HG02798 (cell line): Measurements from ENCODE around the gene PAF1.
"Not testable (repeated sequence)": the region's sequence is repeated elsewhere in the genome, so short reads cannot be mapped to it uniquely, and the experiment has no call there.

Source experiments
- ATAC-seq: cut with Tn5 transposase; IDR thresholded peaks from one replicate; pipeline ENCODE4 v1.9.1; 2021; ENCODE audit warnings: mild to moderate bottlenecking; ENCODE audit not compliant: unreplicated experiment, poor library complexity

Gene PAF1

DNA sequence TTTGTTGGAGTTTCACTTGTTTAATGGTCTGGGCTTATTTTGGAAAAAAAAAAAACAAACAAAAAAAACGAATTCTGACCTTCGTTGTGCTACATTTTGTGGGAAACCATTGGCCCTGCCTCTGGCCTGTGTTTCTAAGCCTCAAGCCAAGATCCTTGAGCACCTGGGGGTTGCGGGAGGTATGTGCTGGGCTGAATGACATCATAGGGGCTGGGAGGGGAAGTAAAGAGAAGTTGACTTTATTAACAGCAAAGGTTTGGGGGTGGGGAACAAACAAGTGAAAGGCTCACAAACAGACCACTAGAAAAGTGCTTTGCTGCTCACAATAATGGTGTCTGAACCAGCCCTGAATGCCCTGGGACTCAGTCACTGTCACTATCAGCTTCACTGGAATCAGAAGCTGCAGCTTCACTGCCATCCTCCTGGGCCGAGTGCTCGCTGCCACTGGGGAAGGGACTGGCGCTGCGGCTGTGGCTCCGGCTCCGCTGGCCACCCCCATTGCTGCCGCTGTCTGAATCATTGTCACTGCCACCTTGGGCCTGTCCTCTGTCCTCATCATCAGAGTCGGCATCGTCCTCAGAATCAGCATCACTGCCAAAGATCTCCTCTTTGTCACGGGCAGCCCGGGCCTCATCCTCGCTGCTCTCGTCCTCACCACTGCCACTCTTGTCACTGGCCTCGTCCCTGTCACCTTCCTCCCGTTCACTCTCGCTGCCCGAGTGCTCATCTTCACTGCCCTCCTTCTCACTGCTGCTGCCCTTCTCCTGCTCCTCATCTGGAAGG lies 5.1 kb downstream of the PAF1 start:
- no peak for ATAC-seq

DNA sequence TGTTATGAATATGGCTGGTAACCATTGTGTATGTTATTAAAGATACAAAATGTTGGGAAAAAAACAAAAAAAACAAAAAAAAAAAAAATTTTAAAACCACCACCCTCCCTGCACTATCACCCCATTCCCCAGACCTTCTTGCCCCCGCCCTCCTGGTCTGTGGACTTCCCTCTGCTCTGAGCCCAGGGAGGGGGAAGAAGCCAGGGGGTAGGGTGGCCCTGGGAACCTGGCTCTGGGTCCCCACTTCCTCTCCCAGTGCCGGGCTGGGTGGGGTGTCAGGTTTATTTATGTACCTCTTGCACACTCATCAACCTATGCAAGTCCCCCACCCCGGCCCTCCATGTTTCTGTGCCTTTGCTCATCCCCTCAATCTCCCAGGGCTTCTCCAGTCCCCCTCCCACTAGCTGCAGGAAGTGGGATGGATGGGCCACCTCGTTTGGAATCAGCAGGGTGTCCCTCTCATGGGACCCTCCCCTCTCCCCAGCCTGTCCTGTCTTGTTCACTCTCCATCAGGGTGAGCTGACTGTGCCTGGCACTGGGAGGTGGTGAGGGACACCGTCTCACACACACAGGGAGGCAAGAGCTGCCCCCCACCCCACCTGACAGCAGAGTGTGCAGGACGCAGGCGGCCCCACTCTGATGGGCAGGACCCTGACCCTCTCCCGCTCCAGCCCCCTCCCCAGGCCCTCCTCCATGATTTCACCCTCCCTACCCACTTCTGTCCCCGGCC lies 5.9 kb downstream of the PAF1 start:
- ATAC-seq = no peak

DNA sequence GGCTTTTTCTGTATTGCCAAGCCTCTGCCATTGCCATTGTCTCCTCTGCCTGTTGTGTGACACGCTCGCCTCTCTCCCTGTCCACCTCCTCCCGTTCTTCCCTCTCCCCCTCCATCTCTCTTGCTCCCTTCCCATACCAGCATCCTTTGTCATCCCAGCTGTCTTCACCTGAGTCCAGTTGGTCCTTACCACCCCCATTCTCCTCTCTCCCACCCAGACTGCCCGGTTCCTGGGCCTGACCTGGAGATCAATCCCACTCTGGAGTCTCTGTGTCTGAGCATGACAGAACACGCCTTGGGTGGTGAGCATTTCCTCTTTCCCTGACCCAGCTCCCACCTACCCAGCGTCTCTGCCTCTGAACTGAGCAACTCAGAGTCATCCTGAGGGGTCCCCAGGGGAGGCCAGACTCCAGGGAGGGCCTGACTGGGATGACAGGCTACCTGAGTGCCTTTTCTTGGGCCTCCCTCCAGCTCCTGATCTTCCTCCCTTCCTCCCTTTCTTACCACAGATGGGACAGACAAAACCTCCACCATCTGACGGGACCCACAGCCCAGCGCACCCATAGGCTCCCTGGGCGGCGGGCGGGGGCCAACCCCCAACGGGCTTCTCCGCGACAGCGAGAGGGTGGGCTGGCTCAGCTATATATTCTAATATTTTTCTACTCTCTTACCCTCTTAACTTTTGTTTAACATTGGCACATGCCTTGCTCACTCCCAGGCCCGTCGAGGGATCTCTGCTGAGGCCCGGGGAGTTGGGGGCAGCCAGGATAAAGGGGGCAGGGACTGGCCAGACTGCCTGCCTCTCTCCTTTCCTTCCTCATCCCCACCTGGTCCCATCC lies 7.7 kb downstream of the PAF1 start:
- ATAC-seq = no peak

DNA sequence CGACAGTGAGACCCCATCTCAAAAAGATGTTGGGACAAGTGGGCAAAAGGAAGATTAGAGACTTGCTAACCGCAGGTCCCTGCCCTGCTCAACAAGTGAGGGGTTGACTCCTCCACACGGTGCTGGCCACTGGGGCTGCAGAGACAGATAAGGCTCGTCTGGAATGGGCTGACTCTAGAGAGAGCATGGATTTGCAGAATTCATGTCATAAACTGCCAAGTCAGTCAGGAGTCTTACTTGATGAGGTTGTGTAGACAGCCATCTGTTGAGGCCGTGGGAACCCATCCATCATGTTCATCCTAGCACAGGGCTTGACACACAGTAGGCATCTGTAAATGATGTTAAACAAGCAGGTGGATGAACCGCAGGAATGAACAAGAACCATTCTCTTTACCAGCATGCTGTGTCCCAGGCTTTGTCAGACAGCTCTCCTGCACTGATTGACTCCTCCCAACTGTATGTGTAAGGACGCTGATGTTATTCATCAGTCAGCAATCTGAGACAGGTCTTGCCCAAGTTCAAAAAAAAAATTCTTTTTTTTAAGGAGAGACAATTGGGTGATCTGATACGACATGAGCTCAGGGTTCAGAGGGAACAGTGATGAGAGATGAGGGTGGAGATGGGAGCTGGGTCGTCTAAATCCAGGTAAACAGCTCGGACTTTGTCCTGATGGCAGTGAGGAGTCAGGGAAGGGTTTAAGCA lies 8.8 kb downstream of the PAF1 start:
- ATAC-seq = no peak

DNA sequence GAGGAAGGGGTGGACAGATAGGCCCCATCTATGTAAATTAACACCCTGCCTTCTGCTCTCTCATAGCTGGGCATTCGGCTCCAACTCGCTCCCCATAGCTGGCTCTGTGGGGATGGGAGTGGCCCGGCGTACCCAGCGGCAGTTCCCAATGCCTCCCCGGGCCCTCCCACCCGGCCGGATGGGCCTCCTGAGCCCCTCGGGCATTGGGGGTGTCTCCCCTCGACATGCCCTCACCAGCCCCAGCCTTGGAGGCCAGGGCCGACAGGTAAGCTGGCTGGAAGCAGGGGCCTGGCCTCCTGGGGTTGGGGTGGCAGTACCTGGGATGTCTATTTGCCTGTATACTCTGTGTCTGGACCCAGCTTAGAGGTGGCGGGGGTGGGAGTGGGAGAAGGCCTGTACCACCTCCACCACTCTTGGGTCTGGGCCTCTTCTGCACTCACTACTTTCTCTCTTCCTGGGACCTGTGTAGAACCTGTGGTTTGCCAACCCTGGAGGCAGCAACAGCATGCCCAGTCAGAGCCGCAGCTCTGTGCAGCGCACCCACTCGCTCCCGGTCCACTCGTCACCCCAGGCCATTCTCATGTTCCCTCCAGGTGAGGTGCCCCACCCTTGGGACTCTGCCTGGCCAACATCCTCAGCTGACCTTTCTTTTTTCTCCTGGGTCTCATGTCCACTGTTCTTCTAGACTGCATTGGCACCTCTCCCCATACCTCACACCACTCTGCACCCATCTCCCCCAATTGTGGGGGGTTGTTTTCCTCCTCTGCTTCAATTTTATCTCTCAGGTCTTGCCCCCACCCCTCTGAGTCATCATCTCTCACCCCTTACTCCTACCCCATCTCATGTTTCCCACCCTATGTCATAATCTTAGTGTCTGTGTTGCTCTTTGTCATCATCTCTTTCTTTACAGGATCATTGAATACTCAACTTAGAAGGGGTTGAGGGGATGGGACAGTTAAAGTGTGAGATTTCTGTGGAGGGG lies 10.1 kb downstream of the PAF1 start:
- ATAC-seq = no peak

DNA sequence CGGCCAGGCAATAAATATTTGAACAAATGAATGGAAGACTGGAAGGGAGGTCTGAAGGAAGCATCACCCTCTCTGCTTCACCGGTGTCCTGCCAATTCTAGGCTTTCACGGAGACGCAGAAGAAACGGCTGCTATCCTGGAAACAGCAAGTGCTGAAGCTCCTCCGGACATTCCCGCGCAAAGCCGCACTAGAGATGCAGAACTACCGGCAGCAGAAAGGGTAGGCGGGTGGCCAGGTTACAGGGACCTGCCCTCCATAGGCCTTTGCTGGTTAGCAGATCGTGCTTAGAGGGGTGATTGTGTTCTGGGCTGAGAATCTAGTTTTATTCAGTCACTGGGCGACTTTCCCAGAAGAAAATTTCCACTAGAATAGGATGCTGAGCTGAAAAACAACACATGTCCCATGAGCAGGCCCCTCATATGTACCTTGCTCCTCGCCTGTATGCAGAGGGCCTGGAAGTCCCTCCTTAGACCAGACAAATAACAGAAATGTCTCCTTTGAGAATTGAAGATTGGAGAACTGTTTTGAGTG lies 11.0 kb downstream of the PAF1 start:
- no peak for ATAC-seq

DNA sequence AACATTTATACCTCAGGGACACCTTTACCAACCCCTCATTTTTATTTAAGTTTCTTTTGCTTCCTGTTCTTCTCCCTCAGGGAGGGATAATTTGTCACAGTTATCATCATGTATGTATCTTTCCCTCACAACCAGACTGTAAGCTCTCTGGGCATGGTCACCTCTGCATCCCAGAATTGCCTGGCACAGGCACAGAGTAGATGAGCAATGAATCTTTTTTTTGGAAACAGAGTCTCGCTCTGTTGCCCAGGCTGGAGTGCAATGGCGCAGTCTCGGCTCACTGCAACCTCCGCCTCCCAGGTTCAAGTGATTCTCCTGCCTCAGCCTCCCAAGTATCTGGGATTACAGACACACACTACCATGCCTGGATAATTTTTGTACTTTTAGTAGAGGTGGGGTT lies 11.5 kb downstream of the PAF1 start:
- ATAC-seq = not testable (repeated sequence)

DNA sequence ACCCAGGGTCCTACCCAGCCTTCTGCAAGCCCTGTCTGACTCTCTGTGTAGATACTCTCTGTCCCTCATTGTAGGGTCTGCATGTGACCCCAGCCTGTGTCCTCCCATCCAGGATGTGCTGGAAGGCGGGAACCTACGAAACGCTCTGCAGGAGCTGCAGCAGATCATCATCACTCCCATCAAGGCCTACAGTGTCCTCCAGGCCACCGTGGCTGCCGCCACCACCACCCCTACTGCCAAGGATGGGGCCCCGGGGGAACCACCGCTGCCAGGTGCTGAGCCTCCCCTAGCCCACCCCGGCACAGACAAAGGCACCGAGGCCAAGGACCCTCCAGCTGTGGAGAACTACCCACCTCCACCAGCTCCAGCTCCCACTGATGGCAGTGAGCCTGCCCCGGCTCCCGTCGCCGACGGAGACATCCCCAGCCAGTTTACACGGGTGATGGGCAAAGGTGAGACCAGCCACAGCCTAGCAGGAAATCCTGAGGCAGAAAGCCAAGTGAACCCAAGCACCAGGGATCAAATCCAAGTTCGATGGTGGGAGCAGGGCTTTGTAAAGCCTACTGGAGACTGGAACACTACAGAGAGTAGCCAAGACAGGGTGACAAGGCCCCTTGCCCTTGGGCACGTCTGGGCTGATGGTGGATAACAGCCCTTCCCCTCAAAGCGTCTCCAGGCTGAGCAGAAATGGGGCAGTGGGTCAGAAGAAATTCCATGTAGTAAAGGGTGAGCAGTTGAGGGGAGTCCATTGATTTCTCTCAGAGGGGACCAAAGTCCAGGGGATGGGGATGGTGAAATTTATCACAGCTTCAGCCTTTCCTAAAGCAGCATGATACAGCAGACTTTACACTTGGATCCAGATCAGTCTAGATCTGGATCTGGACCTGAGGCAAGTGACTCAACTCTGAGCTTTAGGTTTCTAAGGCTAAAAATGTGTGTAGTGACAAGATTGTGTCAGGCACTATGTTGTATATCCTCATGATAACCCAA lies 13.2 kb downstream of the PAF1 start:
- ATAC-seq = no peak

DNA sequence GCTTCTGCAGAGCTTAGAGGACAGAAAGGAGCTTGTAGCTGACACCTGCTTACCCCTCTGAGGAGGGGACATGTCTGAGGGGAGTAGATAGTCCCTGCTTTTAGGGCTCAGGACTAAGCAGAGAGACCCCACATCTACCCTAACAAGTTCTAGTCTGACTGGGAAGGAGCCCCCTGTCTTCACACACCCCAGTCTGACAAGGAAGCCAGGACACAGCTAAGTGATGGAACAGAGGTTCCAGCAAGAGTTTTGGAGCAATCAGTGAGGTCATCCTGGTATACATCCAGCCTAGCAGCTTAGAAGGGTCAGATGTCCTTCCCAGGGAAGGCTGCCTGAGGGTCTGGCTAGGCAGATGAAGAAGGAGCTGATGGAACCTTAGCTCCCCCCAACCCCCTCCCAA lies 15.0 kb downstream of the PAF1 start:
- ATAC-seq = no peak

DNA sequence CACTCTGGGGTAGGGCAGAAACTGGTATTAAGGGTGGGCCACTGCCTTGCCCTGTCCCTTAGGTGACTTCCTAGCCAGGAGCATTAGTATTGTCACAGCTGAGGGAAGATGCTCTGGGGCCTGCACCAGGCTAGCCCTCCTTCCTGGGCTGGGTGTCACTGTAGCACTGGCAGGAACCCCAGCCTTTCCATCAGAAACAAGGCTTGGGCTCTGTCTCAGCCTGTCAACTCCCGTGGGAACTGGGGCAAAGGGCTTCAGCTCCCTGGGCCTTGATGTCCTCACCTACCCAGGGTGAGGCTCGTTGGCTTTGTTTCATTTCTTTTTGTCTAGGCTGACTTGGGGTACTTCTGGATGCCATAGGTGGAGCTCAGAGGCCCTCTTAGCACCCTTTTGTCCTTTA lies 18.0 kb downstream of the PAF1 start:
- ATAC-seq = no peak

DNA sequence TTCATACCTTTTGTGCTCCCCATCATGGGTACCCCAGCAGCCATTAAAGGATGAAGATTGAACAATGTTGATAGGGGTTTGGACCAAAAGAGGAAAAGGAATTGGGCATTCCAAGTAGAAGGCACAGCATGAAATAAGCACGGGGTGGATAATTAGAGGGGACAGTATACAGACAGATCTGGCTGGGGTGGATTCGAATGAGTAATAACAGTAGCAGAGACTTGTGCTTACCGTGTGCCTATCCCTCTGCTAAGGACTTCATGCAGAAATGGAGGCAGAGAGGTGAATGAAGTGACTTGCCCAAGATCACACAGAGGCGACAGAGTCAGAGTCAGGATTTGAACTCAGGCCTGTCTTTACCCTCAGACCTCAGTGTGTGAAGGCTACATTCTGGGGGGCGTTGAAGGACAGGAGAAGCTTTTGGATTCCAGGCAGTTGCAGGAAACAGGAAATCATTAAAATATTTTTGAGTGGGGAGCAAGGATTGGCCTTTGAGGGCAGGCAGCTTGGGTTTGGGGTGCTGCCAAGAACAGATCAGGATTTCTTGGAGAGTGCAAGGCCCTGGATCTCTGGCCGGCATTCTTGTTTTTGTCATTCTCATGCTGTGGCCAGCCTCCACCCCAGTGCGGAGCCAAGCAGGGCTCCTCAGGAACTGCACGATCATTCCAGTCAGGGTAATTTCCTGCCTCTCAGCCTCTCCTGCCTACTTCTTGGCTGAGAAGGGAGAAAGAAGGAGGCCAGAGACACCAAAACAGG lies 18.7 kb downstream of the PAF1 start:
- ATAC-seq = no peak

DNA sequence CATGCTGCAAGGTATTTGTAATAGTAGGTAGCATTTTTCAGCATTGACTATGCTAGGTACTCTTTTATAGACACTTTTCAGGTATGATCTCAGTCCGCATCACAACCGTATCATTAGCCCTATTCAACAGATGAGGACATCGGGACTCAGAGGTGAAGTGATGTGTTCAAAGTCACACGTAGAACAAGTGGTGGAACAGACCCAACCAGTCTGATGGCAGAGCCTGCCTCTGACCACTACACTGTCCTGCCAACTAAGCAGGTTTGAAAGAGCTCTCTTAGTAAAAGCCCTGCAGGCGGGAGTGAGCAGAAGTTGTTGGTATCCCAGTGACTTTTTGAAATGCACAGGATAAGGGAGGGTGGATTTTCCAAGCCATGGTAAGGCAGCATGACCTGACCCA lies 20.2 kb downstream of the PAF1 start:
- no peak for ATAC-seq

DNA sequence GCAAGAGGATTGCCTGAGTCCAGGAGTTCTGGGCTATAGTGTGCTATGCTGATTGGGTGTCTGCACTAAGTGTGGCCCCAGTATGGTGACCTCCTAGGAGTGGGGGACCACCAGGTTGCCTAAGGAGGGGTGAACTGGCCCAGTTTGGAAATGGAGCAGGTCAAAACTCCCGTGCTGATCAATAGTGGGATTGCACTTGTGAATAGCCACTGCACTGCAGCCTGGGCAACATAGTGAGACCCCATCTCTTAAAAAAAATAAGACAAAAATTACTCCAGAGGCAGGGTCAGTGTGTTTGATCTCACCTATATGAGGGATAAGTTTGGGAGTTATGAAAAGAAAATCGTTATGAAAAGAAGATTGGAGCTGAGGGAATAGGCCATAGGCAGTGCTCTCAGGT lies 21.7 kb downstream of the PAF1 start:
- ATAC-seq = no peak

DNA sequence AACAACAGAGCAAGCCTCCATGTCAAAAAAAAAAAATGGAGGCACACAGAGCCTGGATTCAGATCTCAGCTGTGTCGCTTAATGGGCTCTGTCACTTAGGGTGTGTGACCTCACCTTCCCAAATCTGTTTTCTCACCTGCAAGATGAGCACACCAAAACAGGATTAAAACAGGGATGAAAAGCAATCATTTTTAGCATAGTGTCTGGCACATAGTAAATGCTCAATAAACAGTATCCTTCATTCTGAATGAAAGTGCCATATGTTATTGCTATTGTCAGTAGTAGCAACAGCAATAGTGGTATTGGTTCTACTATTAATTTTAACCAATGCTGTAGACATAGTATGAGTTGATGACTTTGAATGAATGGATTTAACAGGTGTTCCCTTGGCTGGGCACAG lies 25.4 kb downstream of the PAF1 start:
- no peak for ATAC-seq

DNA sequence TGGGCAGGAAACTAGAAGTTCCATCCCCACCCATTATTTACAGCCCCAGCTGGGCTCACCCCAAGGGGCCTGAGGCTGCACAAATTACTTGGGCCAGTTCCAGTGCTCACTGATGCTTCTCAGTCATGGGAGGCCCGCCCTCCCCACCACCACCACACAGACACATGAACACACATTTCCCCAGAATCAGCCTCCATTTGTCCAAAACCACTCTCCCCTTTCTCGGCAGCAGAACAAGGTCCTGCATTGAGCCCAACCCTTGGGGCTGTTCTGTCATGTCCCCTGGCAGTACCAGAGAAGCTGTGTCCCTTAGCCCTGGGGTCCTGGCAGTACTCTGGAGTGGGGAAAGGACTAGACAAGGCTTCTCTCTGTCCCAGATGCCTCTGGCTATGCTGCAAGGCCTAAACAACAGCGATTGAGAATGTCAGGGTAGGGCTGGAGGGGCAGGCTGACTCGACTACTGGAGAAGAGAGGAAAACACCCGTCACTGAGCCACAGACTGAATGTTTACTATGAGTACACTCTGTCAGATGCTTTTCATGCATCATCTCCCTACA lies 26.9 kb downstream of the PAF1 start:
- ATAC-seq = no peak

DNA sequence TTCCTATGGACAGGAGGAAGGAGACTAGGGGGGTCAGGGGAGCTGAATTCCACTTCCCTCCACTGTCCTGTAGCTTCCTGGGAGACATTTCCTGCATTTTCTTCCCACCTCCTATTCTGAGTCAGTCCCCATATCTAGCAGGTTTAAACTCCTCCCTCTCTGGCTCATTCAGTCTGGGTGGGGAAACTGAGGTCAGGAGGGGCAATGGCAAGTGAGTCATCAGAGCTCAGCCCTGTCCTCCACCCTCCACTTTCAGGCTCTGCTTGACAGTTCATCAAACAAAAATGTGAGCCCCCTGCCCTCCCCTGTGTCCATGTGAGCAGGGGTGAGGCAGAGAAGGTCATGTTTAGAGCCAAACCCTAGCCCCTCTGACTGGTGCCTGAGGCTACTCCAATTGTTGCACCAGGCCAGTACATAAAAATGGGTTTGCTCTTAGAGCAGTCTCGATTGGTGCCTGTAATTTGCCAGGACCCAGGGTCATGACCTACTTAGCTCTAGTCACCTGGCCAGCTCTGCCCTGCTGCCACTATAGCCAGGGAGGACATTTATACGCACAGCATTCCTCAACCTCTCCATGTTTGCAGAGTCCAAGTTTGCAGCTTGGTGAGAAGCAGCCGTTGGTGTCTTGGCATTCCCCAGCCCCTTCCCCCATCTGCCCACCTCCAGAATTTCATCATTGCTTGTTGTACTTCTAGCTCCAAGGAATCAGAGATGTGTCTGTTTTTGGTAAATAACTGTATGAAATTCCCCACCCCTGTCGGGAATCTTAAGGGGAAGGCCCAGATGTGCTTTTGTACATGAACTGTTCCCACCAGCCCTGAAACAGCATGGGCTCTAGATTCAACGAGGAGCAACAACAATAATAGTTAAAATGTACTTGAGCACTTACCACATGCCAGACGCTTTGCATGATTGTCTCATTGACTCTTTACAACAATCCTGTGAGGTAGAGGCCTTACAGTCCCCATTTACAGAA lies 27.9 kb downstream of the PAF1 start:
- no peak for ATAC-seq
